OCI-LY3 (cell line): ENCODE data around the gene HECTD1.

Experiments used
- H2AFZ ChIP-seq: fragments of 200-600, 300-600 bp; shearing (Covaris generic); 2 replicates; pipeline ENCODE4 v1.6.0; 2014; ENCODE audit warnings: antibody characterized with exemption, low read depth, low read length
- H3K27ac ChIP-seq: fragments of 200-600, 300-600 bp; sonication (generic); 2 replicates; pipeline ENCODE4 v1.5.1; 2014; ENCODE audit warnings: mild to moderate bottlenecking, low read length, moderate library complexity, mixed read lengths
- H3K27me3 ChIP-seq: fragments of 200-600, 300-600 bp; sonication (generic); 2 replicates; pipeline ENCODE4 v1.6.1; 2014; ENCODE audit warnings: low read depth, low read length, mixed read lengths
- H3K36me3 ChIP-seq: fragments of 200-600, 300-600 bp; sonication (generic); replicated peaks from 2 replicates; pipeline ENCODE3; 2014; ENCODE audit warnings: low read depth, low read length, mixed read lengths
- H3K4me1 ChIP-seq: fragments of 300-600, 200-600 bp; sonication (generic); 2 replicates; pipeline ENCODE4 v1.6.1; 2014; ENCODE audit warnings: low read length, mixed read lengths
- H3K4me2 ChIP-seq: fragments of 200-600, 300-600 bp; sonication (generic); 2 replicates; pipeline ENCODE4 v1.6.1; 2014; ENCODE audit warnings: low read length, mixed read lengths
- H3K4me3 ChIP-seq: fragments of 300-600, 200-600 bp; sonication (generic); 2 replicates; pipeline ENCODE4 v1.5.1; 2014; ENCODE audit warnings: antibody characterized with exemption, mild to moderate bottlenecking, low read length, moderate library complexity
- H3K79me2 ChIP-seq: fragments of 300-600, 200-600 bp; shearing (Covaris generic); 2 replicates; pipeline ENCODE4 v1.6.1; 2014; ENCODE audit warnings: mild to moderate bottlenecking, low read length, mixed read lengths
- H3K9ac ChIP-seq: fragments of 300-600, 200-600 bp; shearing (Covaris generic); 2 replicates; pipeline ENCODE4 v1.6.0; 2014; ENCODE audit warnings: mild to moderate bottlenecking, low read length, moderate library complexity
- H3K9me3 ChIP-seq: fragments of 200-600, 300-600 bp; shearing (Covaris generic); 2 replicates; pipeline ENCODE4 v1.6.1; 2014; ENCODE audit warnings: low read length, mixed read lengths; ENCODE audit not compliant: insufficient read depth
- H4K20me1 ChIP-seq: fragments of 200-600, 300-600 bp; sonication (generic); 2 replicates; pipeline ENCODE4 v1.6.1; 2016; ENCODE audit warnings: low read length, mixed read lengths; ENCODE audit not compliant: insufficient read depth
- EZH2phosphoT487 ChIP-seq: fragments of 200-600 bp; shearing (Covaris generic); IDR thresholded peaks from 2 replicates; pipeline ENCODE4 v1.6.1; 2018; ENCODE audit warnings: antibody characterized with exemption, mixed run types, low read depth
- TF ChIP-seq, protein P1 (sequence below): fragments of 200-600, 300-600 bp; sonication (generic); IDR thresholded peaks from 2 replicates; pipeline ENCODE4 v1.5.1; 2014; ENCODE audit warnings: antibody characterized with exemption, low read length, low read depth

Gene HECTD1

DNA sequence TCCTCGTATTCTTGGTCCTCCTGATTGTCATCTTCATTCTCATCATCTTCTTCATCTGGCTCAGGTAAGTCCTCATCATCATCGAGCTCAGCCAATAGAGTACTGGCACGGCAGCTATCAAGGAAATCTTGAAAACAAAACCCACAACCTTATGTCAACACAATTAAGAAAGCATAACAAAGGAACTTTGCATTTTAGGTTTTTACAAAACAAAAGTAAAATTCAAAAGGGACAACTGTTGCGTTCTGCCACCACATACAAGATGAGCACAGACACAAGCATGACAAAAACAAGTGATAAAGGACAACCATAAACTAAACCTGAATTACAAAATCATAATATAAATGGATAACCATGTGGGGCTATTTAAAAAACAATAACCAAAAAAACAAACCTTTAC, 84.7 kb downstream of the HECTD1 start:
- H3K36me3 ChIP-seq: peaks cover 42% of the 10 kb centered on the region
- H3K4me2 ChIP-seq: no peak overlapping the region
- no peaks in the 10 kb centered on the region for H3K79me2 ChIP-seq
- H3K27me3 ChIP-seq: no peaks in the 10 kb centered on the region
- H3K9ac ChIP-seq: no peak overlapping the region
- no peaks in the 10 kb centered on the region for H3K9me3 ChIP-seq
- H4K20me1 ChIP-seq: no peaks in the 10 kb centered on the region
- no peaks in the 10 kb centered on the region for H3K4me1 ChIP-seq
- no peak overlapping the region for H3K27ac ChIP-seq
- TF ChIP-seq, protein P1, sequence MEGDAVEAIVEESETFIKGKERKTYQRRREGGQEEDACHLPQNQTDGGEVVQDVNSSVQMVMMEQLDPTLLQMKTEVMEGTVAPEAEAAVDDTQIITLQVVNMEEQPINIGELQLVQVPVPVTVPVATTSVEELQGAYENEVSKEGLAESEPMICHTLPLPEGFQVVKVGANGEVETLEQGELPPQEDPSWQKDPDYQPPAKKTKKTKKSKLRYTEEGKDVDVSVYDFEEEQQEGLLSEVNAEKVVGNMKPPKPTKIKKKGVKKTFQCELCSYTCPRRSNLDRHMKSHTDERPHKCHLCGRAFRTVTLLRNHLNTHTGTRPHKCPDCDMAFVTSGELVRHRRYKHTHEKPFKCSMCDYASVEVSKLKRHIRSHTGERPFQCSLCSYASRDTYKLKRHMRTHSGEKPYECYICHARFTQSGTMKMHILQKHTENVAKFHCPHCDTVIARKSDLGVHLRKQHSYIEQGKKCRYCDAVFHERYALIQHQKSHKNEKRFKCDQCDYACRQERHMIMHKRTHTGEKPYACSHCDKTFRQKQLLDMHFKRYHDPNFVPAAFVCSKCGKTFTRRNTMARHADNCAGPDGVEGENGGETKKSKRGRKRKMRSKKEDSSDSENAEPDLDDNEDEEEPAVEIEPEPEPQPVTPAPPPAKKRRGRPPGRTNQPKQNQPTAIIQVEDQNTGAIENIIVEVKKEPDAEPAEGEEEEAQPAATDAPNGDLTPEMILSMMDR: no peak
- TF ChIP-seq EZH2phosphoT487: no peak
- no peak overlapping the region for H2AFZ ChIP-seq
- H3K4me3 ChIP-seq: no peak overlapping the region

DNA sequence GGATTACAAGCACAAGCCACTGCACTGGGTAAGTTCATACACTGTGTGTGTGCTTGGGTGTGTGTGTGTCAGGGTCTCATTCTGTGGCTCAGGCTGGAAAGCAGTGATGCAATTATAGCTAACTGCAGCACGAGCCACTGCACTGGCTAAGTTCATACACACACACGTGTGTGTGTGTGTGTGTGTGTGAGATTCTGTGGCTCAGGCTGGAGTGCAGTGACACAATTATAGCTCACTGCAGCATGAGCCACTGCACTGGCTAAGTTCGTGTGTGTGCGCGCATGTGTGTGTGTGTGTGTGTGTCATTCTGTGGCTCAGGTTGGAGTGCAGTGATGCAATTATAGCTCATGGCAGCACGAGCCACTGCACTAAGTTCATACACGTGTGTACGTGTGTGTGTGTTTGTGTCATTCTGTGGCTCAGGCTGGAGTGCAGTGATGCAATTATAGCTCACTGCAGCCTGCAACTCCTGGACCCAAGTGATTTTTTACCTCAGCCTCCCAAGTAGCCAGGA, 85.4 kb downstream of the HECTD1 start:
- Histone ChIP-seq H3K4me3 (no peak overlapping the region), H3K36me3 (peaks cover 42% of the 10 kb centered on the region), H3K27ac (no peak overlapping the region)

DNA sequence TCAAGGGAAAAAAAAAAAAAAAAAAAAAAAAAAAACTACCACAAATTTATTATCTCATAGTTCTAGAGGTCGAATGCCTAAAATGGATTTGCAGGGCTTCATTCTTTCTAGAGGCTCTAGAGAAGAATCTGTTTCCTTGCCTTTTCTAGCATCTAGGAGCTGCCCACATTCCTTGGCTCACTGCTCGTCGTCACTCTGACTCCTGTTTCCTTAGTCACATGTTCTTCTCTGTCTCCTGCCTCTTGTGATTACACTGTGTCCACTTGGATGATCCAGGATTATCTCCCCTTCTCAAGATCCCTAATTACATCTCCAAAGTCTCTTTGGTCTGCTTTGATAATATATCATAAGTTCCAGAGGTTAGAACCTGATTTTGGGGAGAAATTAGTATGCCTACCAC, 88.7 kb downstream of the HECTD1 start:
- Histone ChIP-seq H3K27me3 (no peaks in the 10 kb centered on the region), H2AFZ (no peak overlapping the region), H3K4me2 (no peak overlapping the region), H3K79me2 (no peaks in the 10 kb centered on the region), H3K27ac (no peak overlapping the region), H3K4me3 (no peak overlapping the region), H3K9me3 (no peaks in the 10 kb centered on the region), H3K9ac (no peak overlapping the region), H3K4me1 (no peaks in the 10 kb centered on the region), H4K20me1 (no peaks in the 10 kb centered on the region), H3K36me3 (peaks cover 49% of the 10 kb centered on the region)
- TF ChIP-seq, protein P1: no peak
- TF ChIP-seq EZH2phosphoT487: no peak

More for the DNA sequence above, 85.4 kb downstream of the HECTD1 start:
- no peak overlapping the region for H3K9ac ChIP-seq
- no peaks in the 10 kb centered on the region for H4K20me1 ChIP-seq
- no peaks in the 10 kb centered on the region for H3K9me3 ChIP-seq
- H3K4me1 ChIP-seq: no peaks in the 10 kb centered on the region
- no peaks in the 10 kb centered on the region for H3K79me2 ChIP-seq
- H3K4me2 ChIP-seq: no peak overlapping the region
- H3K27me3 ChIP-seq: no peaks in the 10 kb centered on the region
- H2AFZ ChIP-seq: no peak overlapping the region
- TF ChIP-seq, protein P1: no peak
- no peak for TF ChIP-seq EZH2phosphoT487

DNA sequence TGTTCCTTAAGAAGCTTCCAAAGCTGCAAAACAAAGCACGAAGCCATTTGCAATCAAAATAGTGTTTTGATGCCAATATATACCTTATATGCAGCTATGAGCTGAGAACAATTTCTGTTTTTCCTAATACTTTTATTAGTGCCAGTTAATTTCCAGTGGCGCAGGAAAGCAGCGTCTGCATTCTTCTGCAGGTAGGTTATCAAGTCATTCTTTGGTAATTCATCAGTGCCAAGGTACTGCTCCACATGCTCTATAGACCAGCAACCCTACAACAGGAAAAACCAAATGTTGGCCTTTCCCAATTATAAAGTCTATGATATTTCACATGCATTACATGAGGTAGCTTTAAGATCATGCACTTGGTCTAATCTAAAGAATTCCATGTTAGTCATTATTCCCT, 93.8 kb downstream of the HECTD1 start:
- H3K27me3 ChIP-seq: no peaks in the 10 kb centered on the region
- TF ChIP-seq, protein P1: no peak
- TF ChIP-seq EZH2phosphoT487: no peak
- H2AFZ ChIP-seq: no peak overlapping the region
- no peak overlapping the region for H3K27ac ChIP-seq
- H4K20me1 ChIP-seq: no peaks in the 10 kb centered on the region
- H3K4me3 ChIP-seq: no peak overlapping the region
- H3K4me2 ChIP-seq: no peak overlapping the region
- H3K9me3 ChIP-seq: no peaks in the 10 kb centered on the region
- no peaks in the 10 kb centered on the region for H3K79me2 ChIP-seq
- no peak overlapping the region for H3K9ac ChIP-seq
- no peaks in the 10 kb centered on the region for H3K4me1 ChIP-seq
- H3K36me3 ChIP-seq: peaks cover 43% of the 10 kb centered on the region
